ENCODE data around the gene NDUFS7. TPM values are rescaled to one million over a fixed set of nuclear protein-coding genes. Genes with fewer than 3 reads are reported as not detected.

NDUFS7 gene
- total and polyA plus RNA-seq, 10 of the 15 experiments (the other 5 are each of a cell fraction or from before 2014, with no cell fraction given): 5.1 to 282 (median 92.9) TPM

GRCh38 chr19:1374250-1374577, 9.5 kb upstream of the NDUFS7 start (continued):
- TF ChIP-seq REST (IDR thresholded peaks at IDR 0.05; ENCODE audit: low read depth, low read length) (no peak), LARP7 (IDR thresholded peaks at IDR 0.05) (no peak)

- H3K79me2 ChIP-seq (ENCODE audit: control insufficient read depth, insufficient read depth, low read length): no peaks in the 10 kb centered on the region
These were observed 7.3 kb upstream of the NDUFS7 start for GRCh38 chr19:1376415-1376805.

More at GRCh38 chr19:1376415-1376805, 7.3 kb upstream of the NDUFS7 start:
- ChIA-PET RAD21 (ENCODE audit: unreplicated experiment) (no interaction called here), CTCF (no interaction called here), POLR2A (interaction anchor here (0.6 kb wide), 1 partner anchor 64 kb away, joined by 5 read pairs; no protein-coding TSS in a partner anchor), SMC1A (ENCODE audit: uncharacterized antibody, unreplicated experiment) (no interaction called here)
- intact Hi-C loops (cut with micrococcal nuclease; ENCODE audit: unreplicated experiment): no loop called here
- WGBS (ENCODE audit: insufficient coverage, insufficient replicate concordance, low lambda C conversion rate, missing lambda C conversion rate): 93% methylated on average over 14 of the region's 17 CpGs
- Histone ChIP-seq H3K27me3 (replicated peaks in 1 of 2; ENCODE audit: control insufficient read depth in 2 of 2, insufficient read depth in 2 of 2, low read length in 1 of 2) (no peaks in the 10 kb centered on the region), H3K9me3 (replicated peaks; ENCODE audit: control insufficient read depth, insufficient read depth, low read length) (no peaks in the 10 kb centered on the region), H3K27ac (ENCODE audit: control insufficient read depth, insufficient read depth) (no peak overlapping the region), H3K36me3 (ENCODE audit: control insufficient read depth in 2 of 2, insufficient read depth in 2 of 2, low read length in 1 of 2) (peaks cover 0 to 4% of the 10 kb centered on the region in 2 experiments; a peak in 2 of 4 replicates), H3K9ac (ENCODE audit: control insufficient read depth, insufficient read depth, low read length) (no peak overlapping the region), H4K20me1 (ENCODE audit: control insufficient read depth, insufficient read depth) (no peaks in the 10 kb centered on the region), H3K4me1 (ENCODE audit: control insufficient read depth, insufficient read depth, low read length) (no peaks in the 10 kb centered on the region), H2AFZ (ENCODE audit: control insufficient read depth, low read depth, low read length) (no peak overlapping the region), H3K4me3 (no peak overlapping the region), H3K4me2 (ENCODE audit: control insufficient read depth, insufficient read depth) (no peak overlapping the region)
- TF ChIP-seq RELB (IDR thresholded peaks at IDR 0.05; ENCODE audit: low read depth): no peak
- TF ChIP-seq NBN (IDR thresholded peaks at IDR 0.05): no peak
- no peak for TF ChIP-seq ZZZ3 (IDR thresholded peaks at IDR 0.05; ENCODE audit: control insufficient read depth, insufficient read length, low read depth)
- TF ChIP-seq CTCF (IDR thresholded peaks at IDR 0.05 in 2 of 3, conservative IDR thresholded peaks at IDR 0.05 in 1 of 3; ENCODE audit: control insufficient read depth in 2 of 3, extremely low read depth in 1 of 3, insufficient read depth in 1 of 3, low read depth in 3 of 3, low read length in 3 of 3): no peak
- TF ChIP-seq WRNIP1 (IDR thresholded peaks at IDR 0.05; ENCODE audit: borderline replicate concordance, low read depth, low read length): no peak
- no peak for TF ChIP-seq CHD1 (IDR thresholded peaks at IDR 0.05; ENCODE audit: low read depth, low read length)
- no peak for TF ChIP-seq MYC (IDR thresholded peaks at IDR 0.05; ENCODE audit: insufficient read depth, insufficient read length, insufficient replicate concordance, low read length, severe bottlenecking)
- TF ChIP-seq CHD4 (IDR thresholded peaks at IDR 0.05): no peak
- TF ChIP-seq MTA3 (IDR thresholded peaks at IDR 0.05; ENCODE audit: borderline replicate concordance, low read length): no peak
- no peak for TF ChIP-seq PAX5 (IDR thresholded peaks at IDR 0.05; ENCODE audit: borderline replicate concordance, low read depth, low read length)
- no peak for TF ChIP-seq ZSCAN29 (IDR thresholded peaks at IDR 0.05)
- TF ChIP-seq BACH1 (IDR thresholded peaks at IDR 0.05; ENCODE audit: borderline replicate concordance): no peak
- TF ChIP-seq SRF (IDR thresholded peaks at IDR 0.05; ENCODE audit: low read depth in 2 of 2, low read length in 2 of 2): no peak
- no peak for TF ChIP-seq ZBTB33 (IDR thresholded peaks at IDR 0.05)
- in situ Hi-C loops (cut with MboI): no loop called here
- no peak for ATAC-seq
- no peak for FAIRE-seq
- no TSS peak for BruUV-seq (replicated peaks)
- no peak for DNase-seq (ENCODE audit: low read depth, low spot score)

Measured in GM12878 (cell line).